ENCODE measurements around the gene TREML1.

GRCh38 chr6:41150671-41151070, 3.5 kb downstream of the TREML1 start:
- peak; percentile 12 to 43; a peak in 2 of 4 replicates for TF ChIP-seq CTCF (conservative IDR thresholded peaks at IDR 0.05; ENCODE audit: low read depth in 2 of 2)
- TF ChIP-seq ZNF462 (CRISPR knock-in tag; IDR thresholded peaks at IDR 0.05), result no peak
- no peak for TF ChIP-seq EZH2 (IDR thresholded peaks at IDR 0.05; ENCODE audit: low read depth, unreplicated experiment)
- no peak for TF ChIP-seq POLR2AphosphoS5 (IDR thresholded peaks at IDR 0.05; ENCODE audit: low read depth)
- TF ChIP-seq JUNB (IDR thresholded peaks at IDR 0.05; ENCODE audit: unreplicated experiment), result no peak

Measured in GM23338 (cell line).